OCI-M2 (cell line): ENCODE measurements around the gene KRT75.
"Not testable (repeated sequence)": the region's sequence is repeated elsewhere in the genome, so short reads cannot be mapped to it uniquely, and the experiment has no call there.

Experiments
- DNase-seq: peaks from one replicate; lab custom pipeline; 2025; ENCODE audit not compliant: unreplicated experiment; lab: John Stamatoyannopoulos, UW

Gene KRT75

DNA sequence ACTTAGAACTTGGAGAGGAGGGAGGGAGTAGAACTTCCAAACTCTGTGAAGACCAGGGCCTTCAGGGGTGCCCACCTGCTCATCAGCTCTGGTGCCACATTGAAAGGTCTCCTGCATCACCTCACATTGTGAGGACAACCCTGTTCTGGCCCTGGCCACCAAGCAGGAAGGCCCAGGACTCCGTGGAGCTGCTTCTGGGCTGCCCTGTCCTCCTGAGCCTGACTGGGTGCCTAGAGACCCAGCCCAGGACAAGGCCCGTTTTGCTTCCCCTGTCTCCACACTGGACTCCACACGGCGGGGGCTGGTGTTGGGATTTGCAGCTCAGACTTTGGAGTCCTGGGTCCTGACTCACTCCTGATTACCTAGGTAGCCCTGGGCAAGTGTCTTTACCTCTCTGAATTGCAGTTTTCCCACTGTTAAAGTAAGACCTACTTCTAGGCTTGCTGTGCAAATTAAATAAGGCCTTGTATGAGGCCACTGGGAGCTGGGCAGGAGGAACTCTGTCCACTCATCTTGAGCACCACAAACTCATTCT lies 15.5 kb downstream of the KRT75 start:
- no peak for DNase-seq

DNA sequence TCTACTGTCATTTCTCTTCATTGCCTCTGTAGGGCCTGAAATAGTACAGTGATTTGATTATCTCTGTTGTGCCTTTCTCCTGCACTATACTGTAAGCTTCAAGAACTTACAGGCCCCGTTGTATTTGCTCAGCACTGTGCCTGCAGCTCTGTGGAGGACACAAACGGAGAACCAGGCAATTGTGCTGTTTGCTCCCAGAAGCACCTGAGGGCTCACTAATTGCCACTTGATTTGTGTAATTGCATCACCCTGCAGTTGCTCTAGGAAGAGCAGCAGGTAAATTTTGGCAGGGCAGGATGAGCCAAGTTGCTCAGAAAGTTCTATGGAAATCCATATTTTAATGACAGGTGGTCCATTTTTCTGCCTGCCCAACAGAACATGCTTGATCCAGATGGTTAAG lies 16.4 kb downstream of the KRT75 start:
- no peak for DNase-seq

GRCh38 chr12:52416795-52417194 lies 17.4 kb downstream of the KRT75 start:
- no peak for DNase-seq

DNA sequence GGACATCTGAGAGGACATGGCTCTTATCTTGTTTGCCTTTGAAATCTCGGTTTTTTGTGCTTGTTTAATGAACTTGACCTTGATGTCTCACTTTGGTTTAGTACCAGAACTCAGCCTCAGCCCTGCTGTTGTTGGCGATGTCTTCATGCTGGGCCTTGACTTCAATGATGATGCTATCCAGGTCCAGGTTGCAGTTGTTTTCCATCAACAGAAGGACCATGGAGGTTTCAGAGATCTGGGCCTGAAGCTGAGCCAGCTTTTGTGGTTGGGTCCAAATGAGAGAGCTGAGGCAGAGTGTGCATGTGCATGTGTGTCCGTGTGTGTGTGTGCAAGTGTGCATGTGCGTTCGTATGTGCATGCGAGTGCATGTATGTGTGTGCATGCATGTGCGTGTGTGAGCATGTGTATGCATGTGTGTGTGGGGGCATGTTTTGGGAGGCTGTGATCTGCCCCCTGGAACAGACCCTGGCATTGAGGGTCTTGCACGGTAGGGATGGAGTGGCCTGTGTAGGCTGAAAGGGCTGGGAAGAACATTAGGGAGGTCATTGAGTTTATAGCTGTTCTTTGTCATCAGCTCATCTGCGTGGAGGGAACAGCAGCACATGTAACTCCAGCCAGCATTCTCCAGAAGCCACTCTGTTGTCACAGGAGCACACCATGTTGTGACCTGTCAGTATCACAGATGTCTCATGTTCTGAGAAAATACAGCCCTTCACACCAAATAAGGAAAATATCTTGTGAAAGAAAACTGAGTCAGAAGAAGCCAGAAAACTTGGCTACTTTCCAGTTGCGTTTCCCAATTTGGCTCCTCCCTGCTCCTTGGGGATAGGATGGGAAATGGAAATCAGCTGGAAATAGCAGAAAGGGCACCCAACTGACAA lies 18.1 kb downstream of the KRT75 start:
- DNase-seq = no peak

DNA sequence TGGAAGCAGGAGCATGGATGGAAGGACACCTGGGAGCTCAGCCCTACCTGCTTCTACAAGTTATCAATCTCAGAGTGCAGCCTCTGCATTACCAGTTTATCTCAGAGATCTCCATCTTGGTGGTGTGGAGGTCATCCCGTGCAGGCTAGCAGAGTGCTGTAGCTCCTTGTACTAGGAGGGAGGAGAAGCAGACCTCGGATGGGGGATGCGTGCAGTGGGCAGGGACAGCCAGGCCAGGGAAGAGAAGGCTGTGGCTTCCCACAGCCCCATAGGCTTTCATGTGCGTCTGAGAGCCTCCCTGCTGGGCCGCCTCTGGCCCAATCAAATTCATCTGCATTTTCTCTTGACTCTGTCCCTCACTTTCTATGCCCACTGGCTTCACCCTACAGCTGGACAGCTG lies 19.2 kb downstream of the KRT75 start:
- DNase-seq = no peak

- DNase-seq = no peak
Observed at GRCh38 chr12:52413782-52414345, 20.3 kb downstream of the KRT75 start.

DNA sequence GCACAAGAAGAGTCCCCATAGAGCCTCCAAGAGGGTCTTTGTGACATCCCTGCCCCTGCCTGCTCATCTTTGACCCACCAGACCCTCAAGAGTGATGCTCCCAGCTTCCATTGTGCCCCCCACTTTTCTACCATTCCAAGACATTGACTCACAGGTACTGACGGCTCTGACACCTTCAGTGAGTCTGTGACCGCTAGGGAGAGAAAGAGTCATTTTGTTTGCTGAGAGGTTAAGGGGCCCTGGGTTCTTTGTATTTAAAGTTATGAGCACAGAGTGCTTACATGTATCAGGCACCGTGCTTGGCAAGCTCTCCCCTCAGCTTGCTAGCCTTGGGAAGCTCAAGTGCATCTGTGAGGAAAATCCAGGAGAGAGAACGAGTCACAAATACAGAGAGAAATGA lies 21.0 kb downstream of the KRT75 start:
- no peak for DNase-seq

GRCh38 chr12:52411815-52412214 lies 22.4 kb downstream of the KRT75 start:
- DNase-seq = no peak

GRCh38 chr12:52410589-52411248 lies 23.5 kb downstream of the KRT75 start:
- DNase-seq = not testable (repeated sequence)

GRCh38 chr12:52407918-52408317 lies 26.3 kb downstream of the KRT75 start:
- no peak for DNase-seq

- no peak for DNase-seq
Observed at GRCh38 chr12:52405922-52406385, 28.2 kb downstream of the KRT75 start, which contains the start of gene KRT82. KRT82 (minus strand) TSS chr12:52406335; CDS start chr12:52406277, 58 bp downstream.

DNA sequence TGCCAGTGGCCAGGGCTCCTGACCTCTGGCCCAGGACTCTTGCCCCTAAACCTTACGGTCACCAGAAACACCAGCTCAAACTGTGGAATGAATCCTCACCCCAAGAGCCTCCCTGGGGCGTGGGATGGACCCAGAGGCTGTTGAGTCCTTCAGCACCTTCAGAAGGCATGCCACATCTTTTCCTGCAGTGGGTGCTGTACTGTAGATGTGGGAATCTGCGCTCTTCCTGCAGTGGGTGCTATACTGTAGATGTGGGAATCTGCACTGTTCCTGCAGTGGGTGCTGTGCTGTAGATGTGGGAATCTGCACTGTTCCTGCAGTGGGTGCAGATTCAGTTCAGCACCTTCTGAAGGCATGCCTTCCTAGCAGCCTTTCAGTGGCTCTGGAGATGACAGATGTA lies 29.2 kb downstream of the KRT75 start:
- no peak for DNase-seq

GRCh38 chr12:52403561-52403960 lies 30.6 kb downstream of the KRT75 start:
- DNase-seq = no peak

GRCh38 chr12:52402873-52403540 lies 31.2 kb downstream of the KRT75 start:
- no peak for DNase-seq

DNA sequence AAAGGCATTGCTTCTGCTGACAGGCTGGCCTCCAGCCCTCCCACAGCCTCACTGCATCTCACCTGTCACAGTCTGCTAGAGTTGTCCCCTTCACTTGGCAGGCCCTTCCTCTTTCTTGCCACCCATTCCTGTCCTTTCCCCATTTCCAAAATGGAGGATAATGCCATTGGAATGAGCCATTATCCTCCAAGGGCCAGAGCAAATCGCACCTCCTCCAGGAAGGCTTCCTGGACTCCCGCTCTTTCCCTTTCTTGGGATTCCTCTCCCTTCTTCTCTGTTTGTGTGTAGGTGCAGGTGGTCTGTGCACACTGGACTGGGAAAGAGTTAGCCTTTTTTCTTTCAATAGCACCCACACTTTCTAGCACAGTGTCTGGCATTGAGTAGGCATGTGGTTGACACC lies 31.8 kb downstream of the KRT75 start:
- no peak for DNase-seq

- DNase-seq = no peak
Observed at GRCh38 chr12:52401926-52402325, 32.2 kb downstream of the KRT75 start.

DNA sequence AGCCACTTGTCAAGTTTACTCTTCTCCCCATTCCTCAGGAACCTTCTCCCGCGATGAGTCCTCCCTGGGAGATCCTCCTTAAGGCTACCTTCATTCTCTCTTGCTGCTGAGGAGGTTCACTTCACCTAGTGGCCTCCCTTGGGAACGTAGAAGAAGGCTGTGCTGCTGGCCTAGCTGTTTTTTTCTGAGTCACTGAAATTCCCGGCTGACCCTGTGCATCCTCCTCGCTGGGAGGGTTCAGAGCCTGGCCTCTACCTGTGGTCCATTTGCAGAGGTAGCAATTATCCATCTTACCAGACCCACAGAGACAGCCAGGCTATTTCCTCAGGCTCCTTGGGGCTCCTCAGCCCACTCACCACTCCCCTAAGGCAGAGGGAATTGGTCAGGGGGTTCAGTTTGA lies 32.6 kb downstream of the KRT75 start:
- no peak for DNase-seq

GRCh38 chr12:52400906-52401305 lies 33.3 kb downstream of the KRT75 start:
- DNase-seq = no peak

DNA sequence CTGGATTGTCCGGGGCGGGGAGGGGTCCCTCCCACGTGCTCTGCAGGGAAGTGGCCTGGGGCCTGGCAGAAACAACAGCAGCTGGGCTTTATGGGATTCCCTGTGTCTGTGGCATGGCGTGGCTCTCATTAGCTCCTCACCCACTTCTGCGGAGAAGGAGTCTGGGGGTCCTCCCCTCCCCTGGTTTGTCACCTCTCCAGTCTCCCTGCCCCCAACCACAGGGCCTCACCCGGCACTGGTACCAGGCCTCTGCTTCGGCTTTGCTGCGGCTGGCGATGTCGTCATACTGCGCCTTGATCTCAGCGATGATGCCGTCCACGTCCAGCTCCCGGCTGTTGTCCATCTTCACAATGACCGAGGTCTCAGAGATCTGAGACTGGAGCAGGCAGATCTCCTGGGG lies 34.4 kb downstream of the KRT75 start:
- DNase-seq = no peak

- no peak for DNase-seq
Observed at GRCh38 chr12:52398176-52398575, 36.0 kb downstream of the KRT75 start.

DNA sequence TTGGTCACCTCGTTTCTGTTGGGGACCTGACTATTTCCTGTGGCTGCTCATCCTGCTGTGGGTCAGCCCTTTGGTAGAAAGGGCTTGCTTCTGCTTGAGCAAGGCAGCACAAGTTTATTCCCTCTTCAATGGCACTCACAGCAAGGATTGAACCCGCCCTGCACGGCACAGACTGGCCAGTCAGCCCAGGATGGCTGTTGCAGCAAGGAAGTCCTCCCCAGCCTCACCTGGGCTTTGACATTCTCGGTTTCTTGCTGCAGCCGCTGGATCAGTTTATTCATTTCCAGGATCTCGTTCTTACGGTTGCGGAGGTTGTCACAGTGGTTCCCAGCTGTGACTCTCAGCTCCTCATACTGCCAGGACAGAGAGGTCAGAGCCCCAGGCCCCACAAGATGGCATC lies 37.5 kb downstream of the KRT75 start:
- no peak for DNase-seq
